ENCODE measurements around the gene PDE6G. TPM values are rescaled to one million over a fixed set of nuclear protein-coding genes. Genes with fewer than 3 reads are reported as not detected.

PDE6G gene
- total and polyA plus RNA-seq, 2 of the 13 experiments (the other 11 are each of a cell fraction or from before 2014, with no cell fraction given), result 1.4 to 6.7 TPM

GRCh38 chr17:81683584-81684441, 27.5 kb upstream of the PDE6G start, which contains the start of the genes ARL16 and HGS (continued):
- TF ChIP-seq PRDM10 (CRISPR knock-in tag; IDR thresholded peaks at IDR 0.05; ENCODE audit: low read depth) (0 out of 2 replicates have a peak, but pooled peaks have one; percentile 53), ZNF101 (CRISPR knock-in tag; IDR thresholded peaks at IDR 0.05; ENCODE audit: borderline replicate concordance, low read depth) (no peak), NFIB (CRISPR knock-in tag; IDR thresholded peaks at IDR 0.05; ENCODE audit: borderline replicate concordance) (no peak), ZNF343 (CRISPR knock-in tag; IDR thresholded peaks at IDR 0.05) (peak; percentile 67), TERF1 (CRISPR knock-in tag; IDR thresholded peaks at IDR 0.05) (no peak), PPARG (CRISPR knock-in tag; conservative IDR thresholded peaks at IDR 0.05) (no peak), ZMYM3 (CRISPR knock-in tag; IDR thresholded peaks at IDR 0.05) (no peak), KMT2A (CRISPR knock-in tag; IDR thresholded peaks at IDR 0.05) (peak; percentile 82; the same call in 1 of the 2 replicates), TIGD3 (CRISPR knock-in tag; IDR thresholded peaks at IDR 0.05; ENCODE audit: borderline replicate concordance) (no peak), E2F5 (CRISPR knock-in tag; conservative IDR thresholded peaks at IDR 0.05) (peak; percentile 54; the same call in 1 of the 2 replicates), ZNF512B (CRISPR knock-in tag; IDR thresholded peaks at IDR 0.05; ENCODE audit: borderline replicate concordance) (no peak), GLI4 (CRISPR knock-in tag; IDR thresholded peaks at IDR 0.05; ENCODE audit: borderline replicate concordance) (peak; percentile 35; the same call in 1 of the 2 replicates), SKI (IDR thresholded peaks at IDR 0.05; ENCODE audit: partially characterized antibody) (peak; percentile 28), BRD4 (CRISPR knock-in tag; IDR thresholded peaks at IDR 0.05) (peak; percentile 66; the same call in 1 of the 2 replicates), ZBTB33 (CRISPR knock-in tag; IDR thresholded peaks at IDR 0.05) (no peak)
